GM19455 (cell line): ENCODE results near the gene TTC23L.
A peak's percentile ranks its signal among the peaks of the same experiment; 100 is the strongest.
"Not testable (repeated sequence)": the region's sequence is repeated elsewhere in the genome, so short reads cannot be mapped to it uniquely, and the experiment has no call there.

Experiments
- ATAC-seq: cut with Tn5 transposase; IDR thresholded peaks from one replicate; pipeline ENCODE4 v1.9.1; 2021; ENCODE audit not compliant: unreplicated experiment

TTC23L gene

DNA sequence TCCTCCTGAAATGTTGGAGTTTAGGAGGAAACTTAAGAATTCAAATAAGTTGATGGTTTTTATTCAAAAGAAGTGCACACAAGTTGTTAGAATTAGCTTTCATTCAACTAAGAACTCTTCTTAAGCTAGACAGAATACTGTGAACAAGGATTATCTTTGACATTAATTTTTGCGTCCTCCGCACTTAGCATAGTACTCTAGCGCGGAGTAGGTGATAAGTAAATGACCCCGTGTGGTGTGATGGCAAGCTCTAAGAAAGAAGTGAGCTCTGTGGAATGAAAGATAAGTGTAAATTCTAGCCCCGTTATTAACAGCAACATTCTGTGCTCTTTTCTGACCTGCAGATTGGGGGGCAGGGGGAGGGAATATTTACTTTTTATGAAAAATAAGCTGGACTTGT is 77.6 kb downstream of the TTC23L start:
- no peak for ATAC-seq

- no peak for ATAC-seq
Observed at GRCh38 chr5:34918025-34918424, 79.1 kb downstream of the TTC23L start.

DNA sequence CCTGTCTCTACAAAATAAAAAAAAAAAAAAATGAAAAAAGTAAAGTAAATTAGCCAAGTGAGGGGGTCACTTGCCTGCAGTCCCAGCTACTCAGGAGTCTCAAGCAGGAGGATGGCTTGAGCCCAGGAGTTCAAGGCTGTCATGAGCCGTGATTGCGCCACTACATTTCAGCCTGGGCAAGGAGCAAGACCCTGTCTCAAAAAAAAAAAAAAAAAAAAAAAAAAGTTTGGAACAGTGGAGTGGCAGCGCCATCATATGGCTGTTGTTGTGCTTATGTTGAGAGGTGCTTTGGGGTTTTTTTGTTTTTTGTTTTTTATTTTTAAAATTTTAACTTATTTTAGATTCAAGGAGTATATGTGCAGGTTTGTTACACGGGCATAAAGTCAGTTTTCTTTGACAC is 80.1 kb downstream of the TTC23L start:
- no peak for ATAC-seq

- ATAC-seq: not testable (repeated sequence)
Observed at GRCh38 chr5:34923256-34923655, 84.3 kb downstream of the TTC23L start.

DNA sequence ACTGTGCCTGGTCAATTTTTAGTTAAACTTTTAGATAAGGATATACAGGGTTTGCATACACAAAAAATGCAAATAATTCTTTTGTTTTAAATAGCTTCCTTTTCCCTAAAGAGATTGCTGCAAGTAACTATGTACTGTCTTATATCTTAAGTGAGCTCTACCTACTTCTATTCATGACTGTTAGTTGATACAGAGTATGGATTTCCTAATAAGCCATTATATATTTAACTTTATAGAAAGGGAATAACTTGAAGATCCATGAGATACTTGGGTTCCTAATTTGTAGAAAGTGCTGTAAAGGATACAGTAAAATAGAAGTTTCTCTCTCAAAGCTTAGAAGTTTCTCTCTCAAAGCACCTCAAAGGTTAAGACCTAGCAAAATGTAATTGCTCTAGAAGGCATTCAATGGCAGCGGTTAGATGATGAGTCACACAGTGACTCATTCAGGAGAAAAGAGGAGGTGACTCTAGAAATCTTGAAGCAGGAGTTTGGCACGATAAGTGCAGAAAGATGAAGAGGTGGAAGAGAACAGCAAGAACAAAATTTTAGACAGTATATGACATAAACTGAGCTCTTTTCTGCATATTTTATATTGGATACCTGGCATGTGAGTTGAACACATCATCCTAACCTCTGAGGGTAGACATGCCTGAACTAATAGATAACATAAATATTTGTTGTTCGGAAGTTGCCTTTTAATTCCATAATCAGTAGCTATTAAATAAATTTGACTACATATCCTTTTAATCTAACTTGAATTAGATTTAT is 84.9 kb downstream of the TTC23L start:
- no peak for ATAC-seq

DNA sequence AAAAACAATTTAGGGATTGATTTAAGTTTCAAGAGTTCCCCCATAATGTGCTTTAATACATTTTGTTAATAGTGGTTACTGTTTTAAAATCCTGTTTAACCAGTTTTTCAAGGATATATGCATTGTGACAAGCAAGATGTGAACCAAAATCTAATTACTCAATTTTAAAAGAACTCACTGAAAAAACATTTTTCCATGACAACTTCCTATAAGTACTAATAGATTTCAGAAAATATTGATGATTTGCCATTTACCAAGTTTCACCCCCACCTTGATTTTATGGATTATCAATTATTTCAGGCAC is 85.5 kb downstream of the TTC23L start:
- no peak for ATAC-seq

DNA sequence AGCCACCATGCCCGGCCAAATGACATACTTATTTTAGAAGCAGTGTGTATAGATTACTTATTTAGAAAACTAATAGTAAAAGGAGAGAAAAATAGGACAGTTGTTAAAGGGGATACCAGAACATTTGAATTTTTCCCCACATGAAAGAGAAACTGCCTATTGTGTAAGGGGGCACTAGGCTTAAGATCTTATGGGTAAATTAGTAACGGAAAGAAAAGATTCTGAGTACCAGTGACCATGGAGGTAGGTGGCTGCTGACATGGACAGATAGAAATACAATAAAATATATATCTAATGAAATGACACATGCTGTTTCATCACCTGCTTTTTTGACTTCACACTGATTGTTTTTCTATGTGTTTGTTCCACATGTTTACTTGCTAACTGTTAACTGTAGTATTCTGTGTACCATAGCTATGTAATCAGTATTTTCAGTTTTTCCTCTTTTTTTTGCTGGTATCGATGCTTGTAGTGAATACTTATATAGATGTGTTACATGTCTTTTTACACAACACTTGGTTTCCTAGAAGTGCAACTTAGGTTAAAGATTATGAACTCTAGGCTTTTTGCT is 87.4 kb downstream of the TTC23L start:
- ATAC-seq: no peak

DNA sequence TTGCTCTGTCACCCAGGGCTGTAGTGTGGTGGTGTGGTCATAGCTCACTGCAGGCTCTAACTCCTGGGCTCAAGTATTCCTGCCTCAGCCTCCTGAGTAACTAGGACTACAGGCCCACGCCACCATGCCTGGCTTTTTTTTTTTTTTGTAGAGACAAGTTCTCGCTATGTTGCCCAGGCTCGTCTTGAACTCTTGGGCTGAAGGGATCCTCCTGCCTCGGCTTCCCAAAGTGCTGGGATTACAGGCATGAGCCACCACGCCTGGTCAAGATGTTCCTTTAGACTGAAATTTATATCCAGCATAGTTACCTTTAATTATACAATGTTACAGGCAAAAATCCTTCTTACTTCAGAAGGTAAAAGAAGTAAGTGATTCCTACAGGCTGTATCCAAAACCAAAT is 88.8 kb downstream of the TTC23L start:
- ATAC-seq: no peak

GRCh38 chr5:34928267-34928666 is 89.3 kb downstream of the TTC23L start:
- no peak for ATAC-seq

DNA sequence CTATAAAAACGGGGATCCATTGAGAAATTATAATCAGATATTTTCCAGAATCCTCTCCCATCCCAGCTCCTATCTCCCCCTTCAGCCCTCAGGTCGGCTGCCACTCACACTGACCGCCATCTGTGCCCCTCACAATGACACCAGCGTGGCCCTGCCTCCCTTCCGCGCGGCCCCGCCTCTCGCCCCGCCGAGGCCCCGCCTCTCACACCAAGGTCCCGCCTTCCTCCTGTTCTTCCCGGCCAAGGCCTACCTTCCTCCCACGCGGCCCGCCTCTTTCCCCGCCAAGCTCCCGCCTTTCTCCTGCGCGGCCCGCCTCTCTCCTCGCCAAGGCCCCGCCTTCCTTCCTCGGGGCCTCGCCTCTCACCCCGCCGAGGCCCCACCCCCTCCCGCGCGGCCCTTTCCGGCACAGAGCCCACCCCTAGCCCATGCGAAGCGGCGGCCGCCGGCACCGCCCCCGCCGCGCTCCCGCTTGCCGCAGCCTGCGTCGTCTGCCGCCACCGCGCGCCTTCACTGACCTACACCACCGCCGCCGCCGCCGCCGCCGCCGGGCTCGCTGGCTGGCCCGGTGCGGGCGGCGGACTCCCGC is 90.3 kb downstream of the TTC23L start, which contains the start of gene DNAJC21:
Gene DNAJC21, plus strand, starts transcription at position 426 of the 586 bp plus-strand sequence. CDS start 261 bp downstream, outside the sequence.
- peak; percentile 85 for ATAC-seq

GRCh38 chr5:34929720-34930461 is 90.9 kb downstream of the TTC23L start:
- ATAC-seq: peak; percentile 80

DNA sequence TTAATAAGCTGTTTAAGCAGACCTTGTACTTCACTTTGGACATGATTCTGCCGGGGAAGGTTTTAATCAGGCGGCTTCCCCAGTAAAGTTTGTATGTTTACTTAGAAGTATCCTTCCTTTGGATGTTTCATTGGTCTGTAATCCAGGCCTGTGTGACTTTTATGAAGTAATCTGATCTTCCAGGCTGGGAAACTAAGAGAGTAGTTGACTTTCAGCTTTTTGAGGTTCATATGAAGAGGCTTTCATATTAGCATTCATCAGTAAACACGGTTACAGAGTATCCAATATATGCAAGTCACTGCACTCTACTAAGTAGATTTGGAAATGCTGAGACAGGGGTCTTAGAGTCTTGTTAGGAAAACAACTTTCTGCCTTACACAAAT is 91.5 kb downstream of the TTC23L start:
- ATAC-seq: no peak

DNA sequence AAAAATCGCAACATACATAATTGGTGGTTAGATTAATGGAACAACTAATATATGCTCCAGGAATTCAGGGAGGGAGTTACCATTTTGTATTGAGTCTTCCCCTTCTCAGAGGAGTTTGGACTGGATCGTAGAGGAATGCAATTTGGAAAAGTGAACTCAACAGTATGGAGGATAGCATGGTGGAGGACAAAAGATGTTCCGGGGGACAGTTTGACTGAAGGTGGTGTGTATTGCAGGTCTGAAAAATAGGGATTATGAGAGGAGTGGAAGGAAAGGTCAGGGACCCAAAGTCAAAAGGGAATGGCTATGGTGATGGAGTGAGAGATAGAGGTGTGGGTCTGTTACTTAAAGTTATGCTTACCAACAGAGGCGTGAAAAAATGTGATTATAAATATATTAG is 91.9 kb downstream of the TTC23L start:
- no peak for ATAC-seq

GRCh38 chr5:34932947-34933346 is 94.0 kb downstream of the TTC23L start:
- ATAC-seq: no peak

GRCh38 chr5:34941936-34942335 is 103.0 kb downstream of the TTC23L start:
- no peak for ATAC-seq

- ATAC-seq: no peak
Observed at GRCh38 chr5:34944044-34944443, 105.1 kb downstream of the TTC23L start.

GRCh38 chr5:34944460-34945047 is 105.6 kb downstream of the TTC23L start:
- no peak for ATAC-seq
